Suprapubic skin (tissue), 4 donors: ENCODE results near the gene DCTD. TPM values are rescaled to one million over a fixed set of nuclear protein-coding genes. Genes with fewer than 3 reads are reported as not detected.

Source experiments
- DNase-seq, 2 donors: peaks; one replicate each; pipeline ENCODE4 v3.0.0-alpha.2; 2019; ENCODE audit warnings: low spot score in 2 of 2
- H3K27ac ChIP-seq: fragments of 200-600 bp; sonication (generic); one replicate; pipeline ENCODE4 v1.5.1; 2019
- H3K27me3 ChIP-seq: fragments of 200-600 bp; sonication (generic); one replicate; pipeline ENCODE4 v1.5.1; 2019
- H3K36me3 ChIP-seq: fragments of 200-600 bp; sonication (generic); one replicate; pipeline ENCODE4 v1.5.1; 2019
- H3K4me1 ChIP-seq: fragments of 200-600 bp; sonication (generic); one replicate; pipeline ENCODE4 v1.5.1; 2019
- H3K4me3 ChIP-seq: fragments of 200-600 bp; sonication (generic); one replicate; pipeline ENCODE4 v1.5.1; 2019; ENCODE audit warnings: mild to moderate bottlenecking
- H3K9me3 ChIP-seq: fragments of 200-600 bp; sonication (generic); one replicate; pipeline ENCODE4 v1.5.1; 2019
- EP300 ChIP-seq: sonication (generic); formaldehyde crosslinking; IDR thresholded peaks from one replicate; pipeline ENCODE4 v1.6.1; 2017; ENCODE audit warnings: antibody characterized with exemption
- POLR2A ChIP-seq, 2 donors: fragments of 450-650 bp; IDR thresholded peaks; one replicate each; pipeline ENCODE4 v1.6.1; 2017; ENCODE audit warnings: antibody characterized with exemption in 2 of 2, mild to moderate bottlenecking in 2 of 2, moderate library complexity in 2 of 2
- POLR2AphosphoS5 ChIP-seq, 3 donors: sonication (generic); formaldehyde crosslinking; IDR thresholded peaks; one replicate each; pipeline ENCODE4 v1.6.1; 2017; ENCODE audit warnings: antibody characterized with exemption in 3 of 3
- WGBS: methylation state at CpG from one replicate; pipeline ENCODE4 v1.1.5; 2018; 5-methylcytosine and 5-hydroxymethylcytosine counted together
- total RNA-seq, 4 donors: library from RNA; depleted of rRNA; stranded (reverse); fragments of >200 nt; gene quantifications; one replicate each; pipeline ENCODE4 v1.1.0, GENCODE V29; 2016
- TF ChIP-seq, protein P1 (sequence below), 2 donors: fragments of 200-600 bp in 1 of 2; fragments of 450-650 bp in 1 of 2; sonication (generic) in 1 of 2; IDR thresholded peaks; one replicate each; pipeline ENCODE4 v1.5.1; 2016 to 2019; ENCODE audit warnings: antibody characterized with exemption in 2 of 2, mild to moderate bottlenecking in 1 of 2, moderate library complexity in 1 of 2

Gene DCTD
- total RNA-seq, 4 donors from 2014 or later: 32.7 to 40.7 (median 38.9) TPM

DNA sequence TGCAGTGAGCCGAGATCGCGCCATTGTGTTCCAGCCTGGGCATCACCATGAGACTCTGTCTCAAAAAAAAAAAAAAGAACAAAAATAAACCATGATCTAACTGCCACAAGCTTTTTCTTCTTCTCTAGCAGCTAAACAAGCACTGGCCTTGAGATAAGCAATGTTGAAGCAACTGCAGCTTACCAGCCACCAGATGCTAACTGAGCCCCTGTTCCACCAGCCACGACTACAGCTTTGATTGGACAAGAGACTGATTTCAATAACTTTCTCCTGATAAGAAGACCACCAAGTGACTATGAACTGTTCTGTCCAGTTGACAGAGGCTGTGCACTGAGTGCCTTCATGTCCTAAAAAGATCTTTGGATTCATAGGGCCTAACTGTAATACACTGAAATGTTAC is 58.5 kb downstream of the DCTD start:
- TF ChIP-seq POLR2A (IDR thresholded peaks at IDR 0.05): no peak
- TF ChIP-seq, protein P1, sequence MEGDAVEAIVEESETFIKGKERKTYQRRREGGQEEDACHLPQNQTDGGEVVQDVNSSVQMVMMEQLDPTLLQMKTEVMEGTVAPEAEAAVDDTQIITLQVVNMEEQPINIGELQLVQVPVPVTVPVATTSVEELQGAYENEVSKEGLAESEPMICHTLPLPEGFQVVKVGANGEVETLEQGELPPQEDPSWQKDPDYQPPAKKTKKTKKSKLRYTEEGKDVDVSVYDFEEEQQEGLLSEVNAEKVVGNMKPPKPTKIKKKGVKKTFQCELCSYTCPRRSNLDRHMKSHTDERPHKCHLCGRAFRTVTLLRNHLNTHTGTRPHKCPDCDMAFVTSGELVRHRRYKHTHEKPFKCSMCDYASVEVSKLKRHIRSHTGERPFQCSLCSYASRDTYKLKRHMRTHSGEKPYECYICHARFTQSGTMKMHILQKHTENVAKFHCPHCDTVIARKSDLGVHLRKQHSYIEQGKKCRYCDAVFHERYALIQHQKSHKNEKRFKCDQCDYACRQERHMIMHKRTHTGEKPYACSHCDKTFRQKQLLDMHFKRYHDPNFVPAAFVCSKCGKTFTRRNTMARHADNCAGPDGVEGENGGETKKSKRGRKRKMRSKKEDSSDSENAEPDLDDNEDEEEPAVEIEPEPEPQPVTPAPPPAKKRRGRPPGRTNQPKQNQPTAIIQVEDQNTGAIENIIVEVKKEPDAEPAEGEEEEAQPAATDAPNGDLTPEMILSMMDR (IDR thresholded peaks at IDR 0.05): no peak
- TF ChIP-seq POLR2AphosphoS5 (IDR thresholded peaks at IDR 0.05): no peak
- TF ChIP-seq EP300: no peak
- Histone ChIP-seq H3K4me3 (no peak overlapping the region), H3K9me3 (no peaks in the 10 kb centered on the region), H3K36me3 (no peaks in the 10 kb centered on the region), H3K27me3 (no peaks in the 10 kb centered on the region), H3K27ac (no peak overlapping the region), H3K4me1 (peaks cover 7% of the 10 kb centered on the region)
- no peak for DNase-seq
- WGBS: 96% methylated on average over 4 of the region's 4 CpGs

DNA sequence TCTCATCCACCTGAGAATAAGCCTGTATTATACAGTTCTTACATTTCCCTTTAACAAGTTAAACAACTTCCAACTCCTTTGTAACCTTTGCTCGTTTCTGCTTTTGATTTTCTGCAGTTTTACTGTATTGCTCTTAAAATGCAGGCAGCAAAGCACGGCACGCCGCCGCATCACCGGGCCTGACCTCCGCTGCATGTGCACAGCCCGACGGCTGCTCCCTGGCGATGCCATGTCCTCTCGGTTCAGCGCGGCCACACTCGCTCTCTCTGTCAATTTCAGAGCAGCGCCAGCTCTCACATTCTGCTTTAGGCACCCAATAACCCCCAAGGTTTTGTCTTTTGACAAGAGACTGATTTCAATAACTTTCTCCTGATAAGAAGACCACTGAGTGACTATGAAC is 60.3 kb downstream of the DCTD start:
- TF ChIP-seq, protein P1 (IDR thresholded peaks at IDR 0.05): no peak
- TF ChIP-seq POLR2AphosphoS5 (IDR thresholded peaks at IDR 0.05): no peak
- no peak for TF ChIP-seq POLR2A (IDR thresholded peaks at IDR 0.05)
- TF ChIP-seq EP300: no peak
- DNase-seq: no peak
- Histone ChIP-seq H3K4me1 (no peaks in the 10 kb centered on the region), H3K27ac (no peak overlapping the region), H3K36me3 (no peaks in the 10 kb centered on the region), H3K4me3 (no peak overlapping the region), H3K27me3 (no peaks in the 10 kb centered on the region), H3K9me3 (peaks cover 4% of the 10 kb centered on the region)
- 93% methylated on average over 15 of the region's 15 CpGs for WGBS

DNA sequence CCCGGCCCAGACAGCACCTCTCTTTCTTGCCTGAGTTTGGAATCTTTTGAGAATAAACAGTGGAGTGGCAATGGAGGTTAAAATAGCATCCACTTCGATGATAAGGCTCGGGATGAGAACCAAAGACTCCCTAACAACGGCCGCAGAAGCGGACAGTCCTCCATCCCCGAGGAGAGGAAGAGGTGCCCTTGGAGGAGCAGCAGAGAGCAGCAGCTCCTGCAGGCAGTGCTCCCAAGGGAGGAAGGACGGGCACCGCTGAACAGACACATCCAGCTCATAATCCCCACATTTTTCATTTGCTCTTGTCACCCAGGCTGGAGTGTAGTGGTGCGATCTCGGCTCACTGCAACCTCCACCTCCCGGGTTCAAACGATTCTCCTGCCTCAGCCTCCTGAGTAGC is 61.3 kb downstream of the DCTD start:
- 92% methylated on average over 13 of the region's 13 CpGs for WGBS
- no peak for TF ChIP-seq POLR2AphosphoS5 (IDR thresholded peaks at IDR 0.05)
- TF ChIP-seq, protein P1 (IDR thresholded peaks at IDR 0.05): no peak
- TF ChIP-seq POLR2A (IDR thresholded peaks at IDR 0.05): no peak
- TF ChIP-seq EP300: no peak

DNA sequence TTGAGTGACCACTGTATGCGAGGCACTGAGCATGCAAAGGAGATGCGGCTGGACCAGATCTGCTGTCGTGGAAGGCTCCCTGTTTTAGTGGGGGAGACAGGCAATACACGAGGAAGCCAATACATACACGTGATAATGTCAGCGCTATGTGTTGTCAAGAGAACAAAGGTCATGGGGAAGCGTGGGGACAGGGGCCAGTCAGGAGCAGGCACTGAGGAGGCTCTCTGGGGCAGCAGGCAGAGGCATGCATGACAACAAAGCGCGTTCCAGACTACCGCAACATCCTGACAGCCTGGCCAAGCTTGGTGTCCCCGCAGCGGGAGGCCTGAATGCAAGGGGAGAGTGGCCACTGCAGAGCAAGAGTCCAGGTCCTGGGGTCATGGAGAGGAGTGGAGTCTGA is 61.9 kb downstream of the DCTD start:
- WGBS: 85% methylated on average over 12 of the region's 12 CpGs
- Histone ChIP-seq H3K27me3 (no peaks in the 10 kb centered on the region), H3K4me3 (no peak overlapping the region)

More for the DNA sequence above, 61.3 kb downstream of the DCTD start:
- Histone ChIP-seq H3K4me1 (no peaks in the 10 kb centered on the region), H3K9me3 (peaks cover 4% of the 10 kb centered on the region), H3K27me3 (no peaks in the 10 kb centered on the region), H3K27ac (no peak overlapping the region), H3K36me3 (no peaks in the 10 kb centered on the region), H3K4me3 (no peak overlapping the region)
- DNase-seq: no peak

DNA sequence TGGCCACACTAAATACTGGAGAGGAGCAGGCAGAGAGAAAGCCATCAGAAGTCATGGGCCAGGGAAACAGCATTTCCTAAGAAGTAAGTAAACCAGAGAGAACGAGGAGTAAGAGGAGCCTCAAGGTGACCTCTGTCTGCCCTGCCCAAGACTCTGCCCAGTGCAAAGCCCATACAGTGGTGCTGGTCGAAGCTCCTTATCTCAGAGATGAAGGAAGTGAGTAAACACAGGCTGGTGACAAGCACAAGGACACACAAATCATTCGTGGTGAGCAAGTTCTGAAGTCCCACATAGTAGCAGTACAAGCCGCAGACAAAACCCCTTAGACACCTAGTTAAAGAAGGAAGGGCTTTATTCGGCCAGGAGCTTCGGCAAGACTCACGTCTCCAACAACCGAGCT is 62.7 kb downstream of the DCTD start:
- Histone ChIP-seq H3K27me3 (no peaks in the 10 kb centered on the region), H3K36me3 (no peaks in the 10 kb centered on the region), H3K4me1 (no peaks in the 10 kb centered on the region), H3K9me3 (peaks cover 4% of the 10 kb centered on the region), H3K4me3 (no peak overlapping the region), H3K27ac (no peak overlapping the region)
- no peak for DNase-seq
- TF ChIP-seq POLR2AphosphoS5 (IDR thresholded peaks at IDR 0.05) (no peak), EP300 (no peak), POLR2A (IDR thresholded peaks at IDR 0.05) (no peak)
- TF ChIP-seq, protein P1 (IDR thresholded peaks at IDR 0.05): no peak
- 86% methylated on average over 8 of the region's 8 CpGs for WGBS

More for the DNA sequence above, 61.9 kb downstream of the DCTD start:
- H3K36me3 ChIP-seq: no peaks in the 10 kb centered on the region
- H3K9me3 ChIP-seq: peaks cover 4% of the 10 kb centered on the region
- TF ChIP-seq, protein P1 (IDR thresholded peaks at IDR 0.05): no peak
- TF ChIP-seq EP300 (no peak), POLR2A (IDR thresholded peaks at IDR 0.05) (no peak), POLR2AphosphoS5 (IDR thresholded peaks at IDR 0.05) (no peak)
- H3K27ac ChIP-seq: no peak overlapping the region
- H3K4me1 ChIP-seq: no peaks in the 10 kb centered on the region
- DNase-seq: peak in 1 of 2 donors; percentile 38
